GM23248 (cell line): Measurements from ENCODE around the gene BCORL1. TPM values are rescaled to one million over a fixed set of nuclear protein-coding genes. Genes with fewer than 3 reads are reported as not detected.

Experiments
- DNase-seq: peaks from one replicate; pipeline ENCODE4 v3.0.0-alpha.2; 2015
- H2AFZ ChIP-seq: fragments of 200-600 bp; sonication (generic); 2 replicates; pipeline ENCODE4 v1.6.1; 2016; ENCODE audit warnings: antibody characterized with exemption
- H3F3A ChIP-seq: fragments of 200-600 bp; sonication (generic); 2 replicates; pipeline ENCODE4 v1.6.1; 2016; ENCODE audit warnings: mild to moderate bottlenecking, antibody characterized with exemption, mixed run types; ENCODE audit not compliant: insufficient read depth
- H3K27ac ChIP-seq: fragments of 200-600 bp; sonication (generic); 2 replicates; pipeline ENCODE4 v1.5.1; 2016; ENCODE audit warnings: mild to moderate bottlenecking
- H3K27me3 ChIP-seq: fragments of 200-600 bp; sonication (generic); replicated peaks from 2 replicates; pipeline ENCODE4 v1.6.1; 2016; ENCODE audit warnings: mild to moderate bottlenecking; ENCODE audit not compliant: insufficient read depth
- H3K36me3 ChIP-seq: fragments of 200-600 bp; sonication (generic); 2 replicates; pipeline ENCODE4 v1.6.1; 2016; ENCODE audit warnings: low read depth, mild to moderate bottlenecking
- H3K4me1 ChIP-seq: fragments of 200-600 bp; sonication (generic); 2 replicates; pipeline ENCODE4 v1.6.1; 2016; ENCODE audit warnings: mild to moderate bottlenecking; ENCODE audit not compliant: insufficient read depth
- H3K4me2 ChIP-seq: fragments of 200-600 bp; sonication (generic); one replicate; pipeline ENCODE4 v1.6.1; 2016; ENCODE audit warnings: mild to moderate bottlenecking; ENCODE audit not compliant: unreplicated experiment
- H3K4me3 ChIP-seq: fragments of 200-600 bp; sonication (generic); 2 replicates; pipeline ENCODE4 v1.5.1; 2016; ENCODE audit warnings: mild to moderate bottlenecking
- H3K79me2 ChIP-seq: fragments of 200-600 bp; sonication (generic); 2 replicates; pipeline ENCODE4 v1.6.1; 2016; ENCODE audit warnings: mild to moderate bottlenecking; ENCODE audit not compliant: insufficient read depth
- H3K9ac ChIP-seq: fragments of 200-600 bp; sonication (generic); 2 replicates; pipeline ENCODE4 v1.6.1; 2016; ENCODE audit warnings: mild to moderate bottlenecking
- H3K9me2 ChIP-seq: fragments of 200-600 bp; sonication (generic); 2 replicates; pipeline ENCODE4 v1.6.1; 2016; ENCODE audit warnings: mixed run types, mild to moderate bottlenecking, moderate library complexity; ENCODE audit not compliant: insufficient read depth
- H3K9me3 ChIP-seq: fragments of 200-600 bp; sonication (generic); one replicate; pipeline ENCODE4 v1.6.1; 2017; ENCODE audit warnings: low read depth
- H4K20me1 ChIP-seq: fragments of 200-600 bp; sonication (generic); 2 replicates; pipeline ENCODE4 v1.6.0; 2016; ENCODE audit not compliant: insufficient read depth
- EZH2 ChIP-seq: fragments of 200-600 bp; sonication (generic); IDR thresholded peaks from 2 replicates; pipeline ENCODE4 v1.6.1; 2018; ENCODE audit warnings: antibody characterized with exemption, mild to moderate bottlenecking; ENCODE audit not compliant: insufficient read depth, poor library complexity, severe bottlenecking
- EZH2phosphoT487 ChIP-seq: fragments of 200-600 bp; sonication (generic); IDR thresholded peaks from 2 replicates; pipeline ENCODE4 v1.6.1; 2018; ENCODE audit warnings: antibody characterized with exemption, moderate library complexity, mild to moderate bottlenecking, low read depth; ENCODE audit not compliant: insufficient read depth
- WGBS, 2 experiments: methylation state at CpG; one replicate each; pipeline ENCODE4 v1.1.6; 2015 to 2017; ENCODE audit warnings: low lambda C conversion rate in 2 of 2, low coverage in 1 of 2; ENCODE audit errors: missing lambda C conversion rate in 2 of 2; 5-methylcytosine and 5-hydroxymethylcytosine counted together
- in situ Hi-C: fragments of 300-500 bp; cut with MboI; formaldehyde crosslinking; loops from 2 replicates; pipeline ENCODE4 v1.15.0; 2020
- polyA plus RNA-seq: library from polyadenylated mRNA; unstranded; fragments of >200 nt; fragmentation: Nextera tagmentation; extraction: Ambion mirVana; gene quantifications from 2 replicates; pipeline ENCODE4 v1.2.1, GENCODE V29; 2016
- total RNA-seq: library from RNA; depleted of rRNA; stranded (reverse); fragments of >200 nt; shearing (Covaris generic); gene quantifications from 2 replicates; pipeline ENCODE4 v1.2.3, GENCODE V29; 2014

Gene BCORL1
- total and polyA plus RNA-seq, 2 experiments from 2014 or later: 1.7 to 4.4 TPM

DNA sequence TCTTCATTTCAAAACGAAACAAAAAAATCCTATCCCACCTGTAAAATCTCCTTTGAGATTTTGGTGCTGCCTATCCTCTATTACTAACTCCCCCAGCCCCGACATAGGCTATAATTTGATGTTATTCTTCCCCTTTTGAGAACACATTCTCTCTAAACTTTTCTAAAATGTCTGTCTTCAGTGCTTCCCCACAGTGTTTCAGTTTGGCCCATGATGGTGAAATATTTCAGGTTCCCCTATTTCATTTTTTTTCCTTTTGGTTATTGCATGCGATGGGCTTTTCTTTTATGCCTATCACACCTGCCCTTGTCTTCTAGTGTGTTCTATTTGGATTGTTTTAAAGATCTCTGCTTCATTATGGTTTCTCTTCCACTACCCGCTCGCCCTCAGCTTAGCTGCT lies 14.7 kb downstream of the BCORL1 start:
- Histone ChIP-seq H3K4me3 (no peak overlapping the region), H3K27ac (no peak overlapping the region), H3K36me3 (no peaks in the 10 kb centered on the region), H3K4me2 (no peak overlapping the region), H3F3A (no peaks in the 10 kb centered on the region), H3K9me2 (no peaks in the 10 kb centered on the region), H3K27me3 (no peaks in the 10 kb centered on the region), H3K9ac (no peak overlapping the region), H2AFZ (no peak overlapping the region), H3K9me3 (no peaks in the 10 kb centered on the region), H4K20me1 (no peaks in the 10 kb centered on the region), H3K79me2 (peaks cover 5% of the 10 kb centered on the region; the same call in 1 of the 2 replicates), H3K4me1 (peaks cover 7% of the 10 kb centered on the region; the same call in 1 of the 2 replicates)
- in situ Hi-C loops: no loop called here
- WGBS, 2 experiments: 80 to 84% methylated on average over 5 of the region's 5 CpGs
- TF ChIP-seq EZH2phosphoT487: no peak
- TF ChIP-seq EZH2: no peak
- no peak for DNase-seq

DNA sequence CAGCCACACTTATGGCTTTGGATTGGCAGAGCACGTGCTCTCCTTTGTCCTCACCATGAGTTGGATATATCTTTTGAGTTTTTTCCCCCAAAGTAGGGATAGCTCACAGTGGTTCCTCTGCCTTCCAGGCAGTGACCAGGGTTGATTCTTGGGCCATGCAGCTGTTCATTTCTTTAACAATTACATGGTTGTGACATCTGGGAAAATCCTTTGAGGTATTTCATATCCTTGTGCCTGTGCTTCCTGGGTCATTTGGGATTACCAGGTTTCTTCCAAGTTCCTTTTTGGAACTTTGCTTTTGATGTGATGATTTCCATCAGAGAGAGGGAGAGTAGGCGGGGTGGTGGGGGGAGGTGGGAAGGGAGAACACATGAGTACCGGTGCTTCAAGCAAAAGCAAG lies 15.6 kb downstream of the BCORL1 start:
- Histone ChIP-seq H3K36me3 (no peaks in the 10 kb centered on the region), H4K20me1 (no peaks in the 10 kb centered on the region), H3K79me2 (peaks cover 4% of the 10 kb centered on the region; the same call in 1 of the 2 replicates), H3K4me2 (no peak overlapping the region), H2AFZ (no peak overlapping the region), H3K4me1 (peaks cover 7% of the 10 kb centered on the region; the same call in 1 of the 2 replicates), H3K27me3 (no peaks in the 10 kb centered on the region), H3K27ac (no peak overlapping the region), H3K4me3 (no peak overlapping the region), H3K9me2 (no peaks in the 10 kb centered on the region), H3K9ac (no peak overlapping the region), H3K9me3 (no peaks in the 10 kb centered on the region), H3F3A (no peaks in the 10 kb centered on the region)
- 58 to 66% methylated on average over 2 to 3 of the region's 3 CpGs for WGBS, 2 experiments
- in situ Hi-C loops: no loop called here
- TF ChIP-seq EZH2: no peak
- TF ChIP-seq EZH2phosphoT487: no peak
- no peak for DNase-seq

DNA sequence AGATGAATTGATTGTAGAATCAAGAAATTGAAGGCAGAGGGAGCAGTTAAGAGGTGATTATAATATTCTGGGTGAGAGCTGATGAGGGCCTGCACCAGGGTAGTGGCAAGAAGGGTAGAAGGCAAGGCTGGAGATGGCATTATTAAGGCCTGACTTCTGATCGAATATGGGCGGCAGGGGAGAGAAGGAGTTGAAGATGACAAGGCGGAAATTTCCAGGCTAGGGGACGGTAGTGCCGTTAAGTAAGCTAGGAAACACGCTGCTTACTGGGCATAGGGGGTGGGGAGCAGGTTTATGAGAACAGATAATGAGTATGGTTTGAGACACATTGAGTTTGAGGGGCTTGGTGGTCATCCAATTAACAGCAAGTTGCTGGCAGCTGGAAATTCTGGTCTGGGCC lies 19.5 kb downstream of the BCORL1 start:
- Histone ChIP-seq H3K9me2 (no peaks in the 10 kb centered on the region), H3K4me2 (no peak overlapping the region), H3K4me3 (no peak overlapping the region), H3K27ac (no peak overlapping the region), H3K27me3 (no peaks in the 10 kb centered on the region), H2AFZ (no peak overlapping the region), H3F3A (no peaks in the 10 kb centered on the region), H3K4me1 (no peaks in the 10 kb centered on the region), H4K20me1 (no peaks in the 10 kb centered on the region), H3K9me3 (no peaks in the 10 kb centered on the region), H3K36me3 (no peaks in the 10 kb centered on the region), H3K79me2 (no peaks in the 10 kb centered on the region), H3K9ac (no peak overlapping the region)
- no peak for DNase-seq
- WGBS, 2 experiments: 60 to 67% methylated on average over 6 of the region's 6 CpGs
- in situ Hi-C loops: no loop called here
- TF ChIP-seq EZH2: no peak
- TF ChIP-seq EZH2phosphoT487: no peak

DNA sequence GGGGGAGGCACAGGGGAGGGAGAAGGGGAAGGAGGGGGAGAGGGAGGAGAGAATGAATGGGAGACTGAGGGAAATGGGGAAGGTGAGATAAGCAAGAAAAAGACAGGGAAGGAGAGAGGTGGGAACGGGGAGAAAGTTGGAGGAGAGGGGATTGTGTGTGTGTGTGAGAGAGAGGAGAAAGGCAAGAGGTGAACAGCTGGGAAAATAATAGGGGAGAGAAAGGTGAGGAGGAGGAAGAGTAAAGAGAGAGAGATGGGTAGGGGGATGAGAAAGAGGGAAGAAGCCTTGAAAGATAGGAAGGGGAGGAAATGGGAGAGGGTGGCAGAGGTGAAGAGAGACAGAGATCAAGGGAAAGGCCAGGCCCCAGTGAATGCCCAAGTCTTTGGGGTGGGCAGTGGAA lies 20.1 kb downstream of the BCORL1 start:
- no peak for DNase-seq
- no peaks in the 10 kb centered on the region for H3K79me2 ChIP-seq
- no peaks in the 10 kb centered on the region for H4K20me1 ChIP-seq
- WGBS, 2 experiments: 100% methylated on average over 1 of the region's 1 CpG; no CpG with 5 or more reads in 1 of the 2 experiments
- H3K4me3 ChIP-seq: no peak overlapping the region
- TF ChIP-seq EZH2phosphoT487: no peak
- no peak for TF ChIP-seq EZH2
- H3K9me3 ChIP-seq: no peaks in the 10 kb centered on the region
- no peaks in the 10 kb centered on the region for H3K36me3 ChIP-seq
- no peaks in the 10 kb centered on the region for H3K9me2 ChIP-seq
- H3F3A ChIP-seq: no peaks in the 10 kb centered on the region
- H3K27ac ChIP-seq: no peak overlapping the region
- no peak overlapping the region for H3K9ac ChIP-seq
- H2AFZ ChIP-seq: no peak overlapping the region
- no peak overlapping the region for H3K4me2 ChIP-seq
- no peaks in the 10 kb centered on the region for H3K4me1 ChIP-seq
- no peaks in the 10 kb centered on the region for H3K27me3 ChIP-seq
- in situ Hi-C loops: no loop called here
